Right atrium auricular region (tissue), 2 donors: Measurements from ENCODE around the gene DDAH1. TPM values are rescaled to one million over a fixed set of nuclear protein-coding genes. Genes with fewer than 3 reads are reported as not detected.

Experiments
- DNase-seq: peaks from one replicate; pipeline ENCODE4 v3.0.0-alpha.2; 2019; ENCODE audit warnings: low spot score
- H3K27ac ChIP-seq, 2 donors: fragments of 200-600 bp; sonication (generic); 1 replicate in 1 of 2; 2 replicates in 1 of 2; pipeline ENCODE4 v1.5.1; 2016 to 2019
- H3K27me3 ChIP-seq, 2 donors: fragments of 200-600 bp; sonication (generic); one replicate each; pipeline versions ENCODE4 v1.5.1 to v1.6.0; 2017 to 2019
- H3K36me3 ChIP-seq: fragments of 200-600 bp; sonication (generic); one replicate; pipeline ENCODE4 v1.5.1; 2016
- H3K4me1 ChIP-seq, 2 donors: fragments of 200-600 bp; sonication (generic); one replicate each; pipeline versions ENCODE4 v1.5.1 to v1.6.0; 2017 to 2019
- H3K4me3 ChIP-seq, 2 donors: fragments of 200-600 bp; sonication (generic); 1 replicate in 1 of 2; 2 replicates in 1 of 2; pipeline ENCODE4 v1.5.1; 2017 to 2019; ENCODE audit warnings: mild to moderate bottlenecking in 1 of 2, moderate library complexity in 1 of 2
- H3K9me3 ChIP-seq, 2 donors: fragments of 200-600 bp; sonication (generic); one replicate each; pipeline ENCODE4 v1.5.1; 2019
- CTCF ChIP-seq, 2 donors: fragments of 200-600 bp; sonication (generic); IDR thresholded peaks; one replicate each; pipeline ENCODE4 v1.5.1; 2019; ENCODE audit warnings: antibody characterized with exemption in 2 of 2
- total RNA-seq, 2 donors: library from RNA; depleted of rRNA; stranded (reverse); fragments of >200 nt; gene quantifications; one replicate each; pipeline ENCODE4 v1.1.0, GENCODE V29; 2016

The DDAH1 gene
- total RNA-seq, 2 donors from 2014 or later: 10.8 to 18.3 TPM

- no peaks in the 10 kb centered on the region for H3K9me3 ChIP-seq
- peaks cover 0 to 4% of the 10 kb centered on the region in 2 donors for H3K4me1 ChIP-seq
- H3K27me3 ChIP-seq: no peaks in the 10 kb centered on the region
- H3K27ac ChIP-seq: no peak overlapping the region
- no peak for DNase-seq
- H3K4me3 ChIP-seq: no peak overlapping the region
- no peak for TF ChIP-seq CTCF (IDR thresholded peaks at IDR 0.05)
- H3K36me3 ChIP-seq: no peaks in the 10 kb centered on the region
These were observed 67.4 kb downstream of the DDAH1 start for GRCh38 chr1:85397490-85398032.

- H3K27ac ChIP-seq: no peak overlapping the region
- no peak for DNase-seq
- no peak overlapping the region for H3K4me3 ChIP-seq
- H3K36me3 ChIP-seq: no peaks in the 10 kb centered on the region
- peaks cover 0 to 4% of the 10 kb centered on the region in 2 donors for H3K4me1 ChIP-seq
- no peaks in the 10 kb centered on the region for H3K9me3 ChIP-seq
- no peaks in the 10 kb centered on the region for H3K27me3 ChIP-seq
- no peak for TF ChIP-seq CTCF (IDR thresholded peaks at IDR 0.05)
These were observed 68.8 kb downstream of the DDAH1 start for GRCh38 chr1:85396194-85396593.

GRCh38 chr1:85394130-85394529 is 70.8 kb downstream of the DDAH1 start:
- H3K9me3 ChIP-seq: no peaks in the 10 kb centered on the region
- H3K27me3 ChIP-seq: no peaks in the 10 kb centered on the region
- TF ChIP-seq CTCF (IDR thresholded peaks at IDR 0.05): no peak
- no peaks in the 10 kb centered on the region for H3K4me1 ChIP-seq
- H3K4me3 ChIP-seq: no peak overlapping the region
- no peak for DNase-seq
- no peaks in the 10 kb centered on the region for H3K36me3 ChIP-seq
- H3K27ac ChIP-seq: no peak overlapping the region

GRCh38 chr1:85393490-85393889 is 71.5 kb downstream of the DDAH1 start:
- Histone ChIP-seq H3K27ac (no peak overlapping the region), H3K36me3 (no peaks in the 10 kb centered on the region), H3K27me3 (no peaks in the 10 kb centered on the region), H3K4me1 (no peaks in the 10 kb centered on the region), H3K9me3 (no peaks in the 10 kb centered on the region), H3K4me3 (no peak overlapping the region)
- DNase-seq: no peak
- no peak for TF ChIP-seq CTCF (IDR thresholded peaks at IDR 0.05)

- no peaks in the 10 kb centered on the region for H3K9me3 ChIP-seq
- no peaks in the 10 kb centered on the region for H3K36me3 ChIP-seq
- H3K27ac ChIP-seq: no peak overlapping the region
- H3K27me3 ChIP-seq: no peaks in the 10 kb centered on the region
- no peak for TF ChIP-seq CTCF (IDR thresholded peaks at IDR 0.05)
- H3K4me3 ChIP-seq: no peak overlapping the region
- no peaks in the 10 kb centered on the region for H3K4me1 ChIP-seq
- no peak for DNase-seq
These were observed 76.5 kb downstream of the DDAH1 start for GRCh38 chr1:85388416-85388815.

GRCh38 chr1:85387781-85388180 is 77.2 kb downstream of the DDAH1 start:
- DNase-seq: no peak
- H3K4me1 ChIP-seq: no peaks in the 10 kb centered on the region
- TF ChIP-seq CTCF (IDR thresholded peaks at IDR 0.05): no peak
- no peak overlapping the region for H3K4me3 ChIP-seq
- no peaks in the 10 kb centered on the region for H3K27me3 ChIP-seq
- H3K36me3 ChIP-seq: no peaks in the 10 kb centered on the region
- H3K9me3 ChIP-seq: peaks cover 3 to 6% of the 10 kb centered on the region in 2 donors
- no peak overlapping the region for H3K27ac ChIP-seq
